HCT116 (cell line): ENCODE data around the gene ANKRD34C. TPM values are rescaled to one million over a fixed set of nuclear protein-coding genes. Genes with fewer than 3 reads are reported as not detected.

ENCODE experiments used
- CTCF ChIP-seq, 3 experiments: fragments of 200-600 bp in 1 of 3; sonication (generic) in 1 of 3; IDR thresholded peaks in 2 of 3; conservative IDR thresholded peaks in 1 of 3; 2 replicates each; pipeline ENCODE4 v1.5.1; 2012 to 2017; ENCODE audit warnings: low read depth in 2 of 3, low read length in 2 of 3, antibody characterized with exemption in 1 of 3, borderline replicate concordance in 1 of 3, control low read depth in 1 of 3, mild to moderate bottlenecking in 1 of 3, mixed read lengths in 1 of 3, mixed run types in 1 of 3, moderate library complexity in 1 of 3; ENCODE audit not compliant: insufficient read depth in 1 of 3
- EZH2 ChIP-seq: fragments of 200-600 bp; sonication (generic); IDR thresholded peaks from 2 replicates; pipeline ENCODE4 v1.6.1; 2017; ENCODE audit warnings: antibody characterized with exemption, mixed run types
- EZH2phosphoT487 ChIP-seq: fragments of 200-600 bp; IDR thresholded peaks from 2 replicates; pipeline ENCODE4 v1.6.1; 2018; ENCODE audit warnings: antibody characterized with exemption, borderline replicate concordance
- FOSL1 ChIP-seq: IDR thresholded peaks from 2 replicates; pipeline ENCODE4 v1.6.1; 2012; ENCODE audit warnings: low read depth
- POLR2A ChIP-seq: IDR thresholded peaks from 2 replicates; pipeline ENCODE4 v1.7.0; 2011; ENCODE audit warnings: borderline replicate concordance; ENCODE audit not compliant: insufficient read depth, insufficient read length; ENCODE audit errors: extremely low read depth
- POLR2AphosphoS5 ChIP-seq: IDR thresholded peaks from 2 replicates; pipeline ENCODE4 v1.6.1; 2011; ENCODE audit warnings: mild to moderate bottlenecking, low read depth, low read length, moderate library complexity
- RAD21 ChIP-seq: IDR thresholded peaks from 2 replicates; pipeline ENCODE4 v1.6.1; 2012; ENCODE audit warnings: low read depth, mild to moderate bottlenecking
- REST ChIP-seq: IDR thresholded peaks from 2 replicates; pipeline ENCODE4 v1.6.1; 2012; ENCODE audit warnings: low read depth
- TCF7L2 ChIP-seq: IDR thresholded peaks from 2 replicates; pipeline ENCODE4 v1.7.0; 2011; ENCODE audit warnings: borderline replicate concordance, inconsistent platforms; ENCODE audit not compliant: insufficient read depth, insufficient read length; ENCODE audit errors: extremely low read depth
- ZFX ChIP-seq: fragments of 450-650 bp; IDR thresholded peaks from 2 replicates; pipeline ENCODE4 v1.6.1; 2017
- total RNA-seq: library from RNA; stranded (reverse); gene quantifications from one replicate; pipeline ENCODE4 v1.2.1, GENCODE V29; 2021; ENCODE audit not compliant: unreplicated experiment
- TF ChIP-seq, protein P1 (sequence below): IDR thresholded peaks from 2 replicates; pipeline ENCODE4 v1.6.1; 2012

Gene ANKRD34C
- total RNA-seq, 1 experiment from 2014 or later = not detected

DNA sequence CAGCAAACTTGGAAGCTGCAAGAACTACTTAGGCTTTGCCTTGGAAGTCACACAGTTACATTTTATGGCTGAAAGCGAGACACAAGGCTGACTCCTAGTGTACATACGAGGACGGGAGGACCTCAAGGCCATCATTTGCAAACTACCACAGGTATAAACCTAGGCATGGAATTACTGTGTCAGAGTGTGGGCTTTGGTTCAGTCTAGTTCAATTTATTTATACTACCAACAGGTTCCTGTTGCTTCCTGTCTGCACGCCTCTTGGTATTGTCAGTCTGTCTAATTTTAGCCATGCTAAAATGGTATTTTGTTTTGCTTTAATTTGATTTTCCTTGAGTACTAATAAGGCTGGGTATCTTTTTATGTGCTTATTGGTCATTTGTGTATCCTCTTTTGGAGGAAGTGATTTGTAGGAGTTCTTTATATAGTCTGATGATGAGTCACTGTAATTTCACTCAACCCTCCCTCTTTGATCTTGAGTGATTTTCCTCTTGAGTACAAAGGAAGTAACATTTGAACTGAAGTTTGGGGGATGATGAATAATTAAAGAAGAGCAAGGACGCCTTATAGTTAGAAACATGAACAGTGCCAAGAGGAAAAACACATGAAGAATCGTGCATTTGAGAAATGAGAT, 8.2 kb downstream of the ANKRD34C start (continued):
- no peak for TF ChIP-seq REST
- TF ChIP-seq CTCF (IDR thresholded peaks at IDR 0.05 in 2 of 3, conservative IDR thresholded peaks at IDR 0.05 in 1 of 3; ENCODE audit: borderline replicate concordance in 1 of 3, insufficient read depth in 1 of 3, low read depth in 2 of 3, low read length in 2 of 3) = no peak
- no peak for TF ChIP-seq RAD21
- TF ChIP-seq TCF7L2 = no peak
- TF ChIP-seq, protein P1, sequence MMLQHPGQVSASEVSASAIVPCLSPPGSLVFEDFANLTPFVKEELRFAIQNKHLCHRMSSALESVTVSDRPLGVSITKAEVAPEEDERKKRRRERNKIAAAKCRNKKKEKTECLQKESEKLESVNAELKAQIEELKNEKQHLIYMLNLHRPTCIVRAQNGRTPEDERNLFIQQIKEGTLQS = no peak
- TF ChIP-seq EZH2phosphoT487 = no peak
- no peak for TF ChIP-seq FOSL1
- TF ChIP-seq ZFX = no peak
- TF ChIP-seq POLR2A = no peak
- TF ChIP-seq POLR2AphosphoS5 = no peak
- no peak for TF ChIP-seq EZH2
- TF ChIP-seq, all 23 proteins: peak for 2
